IPS-20b (cell line): Measurements from ENCODE around the gene CASP3.

ENCODE experiments used
- H3K27ac ChIP-seq: one replicate; pipeline ENCODE4 v1.5.1; 2013; ENCODE audit warnings: low read length
- H3K27me3 ChIP-seq: 2 replicates; pipeline ENCODE4 v1.6.1; 2013; ENCODE audit warnings: mild to moderate bottlenecking, low read length, inconsistent platforms; ENCODE audit not compliant: insufficient read depth
- H3K36me3 ChIP-seq: 2 replicates; pipeline ENCODE4 v1.6.1; 2013; ENCODE audit warnings: low read depth, mild to moderate bottlenecking, inconsistent platforms, low read length, moderate library complexity; ENCODE audit not compliant: insufficient read depth
- H3K4me1 ChIP-seq: 2 replicates; pipeline ENCODE4 v1.6.1; 2013; ENCODE audit warnings: mild to moderate bottlenecking, control low read depth, inconsistent platforms, low read length, moderate library complexity; ENCODE audit not compliant: insufficient read depth
- H3K4me3 ChIP-seq: 2 replicates; pipeline ENCODE4 v1.5.1; 2013; ENCODE audit warnings: mild to moderate bottlenecking, low read length, inconsistent platforms
- H3K9ac ChIP-seq: 2 replicates; pipeline ENCODE4 v1.6.1; 2013; ENCODE audit warnings: low read depth, mild to moderate bottlenecking, inconsistent platforms, low read length, moderate library complexity
- H3K9me3 ChIP-seq: 2 replicates; pipeline ENCODE4 v1.6.1; 2013; ENCODE audit warnings: mild to moderate bottlenecking, low read depth, low read length, inconsistent platforms; ENCODE audit not compliant: insufficient read depth

The CASP3 gene

GRCh38 chr4:184588893-184589292 is 60.4 kb downstream of the CASP3 start:
- H3K27ac ChIP-seq, result no peak overlapping the region
- H3K27me3 ChIP-seq, result no peaks in the 10 kb centered on the region

GRCh38 chr4:184587701-184588100 is 61.5 kb downstream of the CASP3 start:
- Histone ChIP-seq H3K27me3 (no peaks in the 10 kb centered on the region), H3K9me3 (no peaks in the 10 kb centered on the region), H3K4me1 (no peaks in the 10 kb centered on the region), H3K9ac (no peak overlapping the region), H3K4me3 (no peak overlapping the region), H3K36me3 (no peaks in the 10 kb centered on the region), H3K27ac (no peak overlapping the region)

More at GRCh38 chr4:184588893-184589292, 60.4 kb downstream of the CASP3 start:
- Histone ChIP-seq H3K9me3 (no peaks in the 10 kb centered on the region), H3K4me3 (no peak overlapping the region), H3K36me3 (no peaks in the 10 kb centered on the region), H3K4me1 (no peaks in the 10 kb centered on the region), H3K9ac (no peak overlapping the region)

- H3K9me3 ChIP-seq, result no peaks in the 10 kb centered on the region
- H3K4me3 ChIP-seq, result no peak overlapping the region
- no peaks in the 10 kb centered on the region for H3K27me3 ChIP-seq
- no peak overlapping the region for H3K9ac ChIP-seq
- no peak overlapping the region for H3K27ac ChIP-seq
- H3K4me1 ChIP-seq, result no peaks in the 10 kb centered on the region
- H3K36me3 ChIP-seq, result no peaks in the 10 kb centered on the region
These were observed 62.0 kb downstream of the CASP3 start for GRCh38 chr4:184587221-184587620.

- no peak overlapping the region for H3K9ac ChIP-seq
- peaks cover 11% of the 10 kb centered on the region; the same call in 1 of the 2 replicates for H3K9me3 ChIP-seq
- no peak overlapping the region for H3K4me3 ChIP-seq
- no peaks in the 10 kb centered on the region for H3K4me1 ChIP-seq
- no peaks in the 10 kb centered on the region for H3K27me3 ChIP-seq
- H3K36me3 ChIP-seq, result no peaks in the 10 kb centered on the region
- H3K27ac ChIP-seq, result no peak overlapping the region
These were observed 65.3 kb downstream of the CASP3 start for GRCh38 chr4:184583738-184584502.
